T-cell (primary cell): Measurements from ENCODE around the gene IRAG1. TPM values are rescaled to one million over a fixed set of nuclear protein-coding genes. Genes with fewer than 3 reads are reported as not detected.
A peak's percentile ranks its signal among the peaks of the same experiment; 100 is the strongest.

Source experiments
- ATAC-seq, 4 experiments: fragments of 200-7000 bp in 3 of 4; fragments of 150-1000 bp in 1 of 4; cut with Tn5 transposase; replicated peaks in 1 of 4; 1 replicate in 3 of 4; 2 replicates in 1 of 4; pipeline ENCODE4 v1.10.0; 2021; ENCODE audit warnings: moderate library complexity in 3 of 4, mild to moderate bottlenecking in 2 of 4, moderate number of reproducible peaks in 1 of 4
- CTCF ChIA-PET, 2 donors: fragments of 300-600 bp; sonication (Branson Sonifier 250); formaldehyde crosslinking; loops; one replicate each; lab custom pipeline; 2022; ENCODE audit warnings: antibody characterized with exemption in 2 of 2; lab: Charles Lee
- POLR2A ChIA-PET, 2 donors: fragments of 300-600 bp; sonication (Branson Sonifier 250); formaldehyde crosslinking; loops; one replicate each; lab custom pipeline; 2022; ENCODE audit warnings: antibody characterized with exemption in 2 of 2; lab: Charles Lee
- DNase-seq, 35 experiments: peaks; one replicate each; pipeline versions ENCODE4 v3.0.0 to v3.0.0-alpha.2; 2013 to 2023
- H3K27ac ChIP-seq: one replicate; pipeline ENCODE4 v1.5.1; 2013; ENCODE audit warnings: low read length
- H3K27me3 ChIP-seq, 2 experiments: replicated peaks in 1 of 2; 1 replicate in 1 of 2; 2 replicates in 1 of 2; pipeline versions ENCODE4 v1.6.1 to v1.7.0; 2013; ENCODE audit warnings: low read length in 1 of 2, mixed read lengths in 1 of 2; ENCODE audit not compliant: control insufficient read depth in 2 of 2, insufficient read depth in 2 of 2; ENCODE audit errors: extremely low read depth in 1 of 2
- H3K36me3 ChIP-seq, 2 donors: 1 replicate in 1 of 2; 2 replicates in 1 of 2; pipeline versions ENCODE4 v1.6.1 to v1.7.0; 2013; ENCODE audit warnings: low read length in 1 of 2; ENCODE audit not compliant: control insufficient read depth in 2 of 2, insufficient read depth in 1 of 2; ENCODE audit errors: extremely low read depth in 1 of 2
- H3K4me1 ChIP-seq, 2 experiments: 1 replicate in 1 of 2; 2 replicates in 1 of 2; pipeline versions ENCODE4 v1.6.1 to v1.7.0; 2013; ENCODE audit warnings: low read length in 2 of 2, mixed read lengths in 1 of 2; ENCODE audit not compliant: insufficient read depth in 2 of 2, control insufficient read depth in 1 of 2; ENCODE audit errors: extremely low read depth in 1 of 2
- H3K4me3 ChIP-seq, 2 donors: 1 replicate in 1 of 2; 2 replicates in 1 of 2; pipeline versions ENCODE4 v1.5.1 to v1.7.0; 2013; ENCODE audit warnings: mild to moderate bottlenecking in 2 of 2, low read length in 1 of 2, moderate library complexity in 1 of 2; ENCODE audit not compliant: control insufficient read depth in 1 of 2; ENCODE audit errors: extremely low read depth in 1 of 2
- H3K9me3 ChIP-seq: 2 replicates; pipeline ENCODE4 v1.7.0; 2013
- H3K27ac Mint-ChIP-seq, 2 donors: one replicate each; pipeline ENCODE4 v1.8.0; 2020 to 2021; ENCODE audit warnings: mild to moderate bottlenecking in 2 of 2, mixed read lengths in 2 of 2
- H3K27me3 Mint-ChIP-seq, 2 donors: one replicate each; pipeline ENCODE4 v1.8.0; 2021 to 2022; ENCODE audit warnings: mixed read lengths in 2 of 2
- H3K36me3 Mint-ChIP-seq: one replicate; pipeline ENCODE4 v1.8.0; 2021; ENCODE audit warnings: mixed read lengths
- H3K4me1 Mint-ChIP-seq, 3 donors: one replicate each; pipeline ENCODE4 v1.8.0; 2020 to 2022; ENCODE audit warnings: mixed read lengths in 3 of 3, mild to moderate bottlenecking in 1 of 3
- H3K4me3 Mint-ChIP-seq, 3 donors: one replicate each; pipeline ENCODE4 v1.8.0; 2020 to 2022; ENCODE audit warnings: mild to moderate bottlenecking in 3 of 3, mixed read lengths in 3 of 3, moderate library complexity in 3 of 3
- H3K9me3 Mint-ChIP-seq, 3 donors: one replicate each; pipeline ENCODE4 v1.8.0; 2020 to 2022; ENCODE audit warnings: mixed read lengths in 3 of 3
- WGBS: methylation state at CpG from one replicate; pipeline ENCODE4 v1.1.5; 2013; ENCODE audit warnings: missing lambda C conversion rate; ENCODE audit not compliant: insufficient coverage; 5-methylcytosine and 5-hydroxymethylcytosine counted together
- total RNA-seq, 35 experiments: library from RNA in 6 of 35; stranded (reverse) in 6 of 35; fragments of 120-200 nt in 1 of 35; gene quantifications; one replicate each; pipeline versions ENCODE4 v1.2.1 to v1.2.4 and lab custom pipeline; 2013 to 2026

IRAG1 gene
- total RNA-seq, 5 donors from 2014 or later (not counting 1 experiment from before 2014, with no cell fraction given), result 0.06 to 0.20 TPM; not detected in 3

DNA sequence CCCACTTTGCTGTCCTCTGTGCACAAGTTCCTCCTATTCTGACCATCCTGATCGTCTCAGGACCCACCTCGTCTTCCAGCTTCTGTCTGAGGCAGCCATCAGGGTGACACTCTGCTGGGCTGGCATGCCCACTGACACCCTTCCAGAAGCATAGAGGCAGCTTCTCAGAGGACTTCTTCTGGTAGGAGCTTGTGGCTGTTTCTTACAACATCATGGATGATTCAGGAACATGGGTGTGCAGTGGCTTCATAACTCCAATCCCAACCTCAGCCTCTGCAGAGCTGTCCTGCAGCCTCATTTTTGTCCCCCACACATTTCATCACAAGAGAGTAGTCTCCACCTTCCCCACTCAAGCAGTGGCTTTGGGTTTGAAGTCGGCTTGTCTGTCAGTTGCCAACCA is 36.6 kb upstream of the IRAG1 start:
- H3K27me3 ChIP-seq, result peaks cover 0 to 19% of the 10 kb centered on the region in 2 experiments
- ATAC-seq (no peak), DNase-seq (no peak)
- H3K9me3 Mint-ChIP-seq, result peaks cover 0 to 5% (median 0%) of the 10 kb centered on the region in 3 donors
- no peak overlapping the region for H3K4me3 ChIP-seq
- H3K4me1 Mint-ChIP-seq, result peaks cover 11 to 20% (median 18%) of the 10 kb centered on the region in 3 donors
- no peak overlapping the region for H3K27ac ChIP-seq
- H3K9me3 ChIP-seq, result no peaks in the 10 kb centered on the region
- POLR2A ChIA-PET, result no interaction called here
- H3K36me3 Mint-ChIP-seq, result no peaks in the 10 kb centered on the region
- H3K36me3 ChIP-seq, result no peaks in the 10 kb centered on the region
- CTCF ChIA-PET, result interaction anchor here in 1 of 2 donors (0.6 to 1.1 kb wide), 2 partner anchors 324 to 1960 kb away, joined by 3 read pairs; no protein-coding TSS in a partner anchor
- WGBS, result 86% methylated on average over 3 of the region's 3 CpGs
- H3K4me1 ChIP-seq, result peaks cover 0 to 5% of the 10 kb centered on the region in 2 experiments
- H3K27me3 Mint-ChIP-seq, result peaks cover 5 to 11% of the 10 kb centered on the region in 2 donors
- no peak overlapping the region for H3K27ac Mint-ChIP-seq
- no peak overlapping the region for H3K4me3 Mint-ChIP-seq

- H3K9me3 Mint-ChIP-seq, result peaks cover 0 to 5% (median 0%) of the 10 kb centered on the region in 3 donors
- no peak overlapping the region for H3K4me3 Mint-ChIP-seq
- H3K27me3 Mint-ChIP-seq, result peaks cover 5 to 11% of the 10 kb centered on the region in 2 donors
- H3K27me3 ChIP-seq, result peaks cover 0 to 19% of the 10 kb centered on the region in 2 experiments
- H3K4me3 ChIP-seq, result no peak overlapping the region
- ATAC-seq (no peak), DNase-seq (no peak)
- CTCF ChIA-PET, result interaction anchor here in 1 of 2 donors (0.5 kb wide), 1 partner anchor 73 kb away, joined by 3 read pairs; no protein-coding TSS in a partner anchor
- no peaks in the 10 kb centered on the region for H3K36me3 ChIP-seq
- peaks cover 0 to 6% of the 10 kb centered on the region in 2 experiments for H3K4me1 ChIP-seq
- no peak overlapping the region for H3K27ac ChIP-seq
- H3K36me3 Mint-ChIP-seq, result no peaks in the 10 kb centered on the region
- H3K9me3 ChIP-seq, result no peaks in the 10 kb centered on the region
- POLR2A ChIA-PET, result no interaction called here
- WGBS, result 83% methylated on average over 15 of the region's 20 CpGs
- H3K27ac Mint-ChIP-seq, result no peak overlapping the region
- peaks cover 13 to 24% (median 22%) of the 10 kb centered on the region in 3 donors for H3K4me1 Mint-ChIP-seq
Observed at GRCh38 chr11:10728789-10729472, 35.4 kb upstream of the IRAG1 start.

GRCh38 chr11:10728154-10728553 is 34.6 kb upstream of the IRAG1 start:
- H3K9me3 ChIP-seq, result no peaks in the 10 kb centered on the region
- Mint-ChIP-seq H3K9me3 (peaks cover 0 to 5% (median 0%) of the 10 kb centered on the region in 3 donors), H3K27ac (no peak overlapping the region), H3K4me1 (peaks cover 13 to 24% (median 22%) of the 10 kb centered on the region in 3 donors), H3K36me3 (no peaks in the 10 kb centered on the region), H3K4me3 (no peak overlapping the region), H3K27me3 (peaks cover 5 to 11% of the 10 kb centered on the region in 2 donors)
- H3K36me3 ChIP-seq, result no peaks in the 10 kb centered on the region
- ATAC-seq (no peak), DNase-seq (no peak)
- H3K4me3 ChIP-seq, result no peak overlapping the region
- peaks cover 0 to 19% of the 10 kb centered on the region in 2 experiments for H3K27me3 ChIP-seq
- POLR2A ChIA-PET, result no interaction called here
- no peak overlapping the region for H3K27ac ChIP-seq
- CTCF ChIA-PET, result interaction anchor here (0.5 to 0.6 kb wide), 2 partner anchors 72 to 362 kb away, joined by 3 read pairs; no protein-coding TSS in a partner anchor
- WGBS, result 57% methylated on average over 3 of the region's 3 CpGs
- H3K4me1 ChIP-seq, result peaks cover 0 to 6% of the 10 kb centered on the region in 2 experiments

- ATAC-seq (no peak), DNase-seq (no peak)
- Histone ChIP-seq H3K4me1 (peaks cover 0 to 6% of the 10 kb centered on the region in 2 experiments), H3K9me3 (no peaks in the 10 kb centered on the region), H3K36me3 (no peaks in the 10 kb centered on the region), H3K4me3 (no peak overlapping the region), H3K27me3 (peaks cover 0 to 19% of the 10 kb centered on the region in 2 experiments), H3K27ac (no peak overlapping the region)
- no peaks in the 10 kb centered on the region for H3K36me3 Mint-ChIP-seq
- 93% methylated on average over 4 of the region's 4 CpGs for WGBS
- peaks cover 13 to 24% (median 22%) of the 10 kb centered on the region in 3 donors for H3K4me1 Mint-ChIP-seq
- CTCF ChIA-PET, result interaction anchor here in 1 of 2 donors (0.5 to 0.6 kb wide), 2 partner anchors 276 to 361 kb away, joined by 3 read pairs; no protein-coding TSS in a partner anchor
- peaks cover 5 to 11% of the 10 kb centered on the region in 2 donors for H3K27me3 Mint-ChIP-seq
- no peak overlapping the region for H3K27ac Mint-ChIP-seq
- POLR2A ChIA-PET, result interaction anchor here in 1 of 2 donors (0.5 kb wide), 1 partner anchor 191 kb away, joined by 3 read pairs; no protein-coding TSS in a partner anchor
- no peak overlapping the region for H3K4me3 Mint-ChIP-seq
- H3K9me3 Mint-ChIP-seq, result peaks cover 0 to 5% (median 0%) of the 10 kb centered on the region in 3 donors
Observed at GRCh38 chr11:10727146-10727851, 33.7 kb upstream of the IRAG1 start.

DNA sequence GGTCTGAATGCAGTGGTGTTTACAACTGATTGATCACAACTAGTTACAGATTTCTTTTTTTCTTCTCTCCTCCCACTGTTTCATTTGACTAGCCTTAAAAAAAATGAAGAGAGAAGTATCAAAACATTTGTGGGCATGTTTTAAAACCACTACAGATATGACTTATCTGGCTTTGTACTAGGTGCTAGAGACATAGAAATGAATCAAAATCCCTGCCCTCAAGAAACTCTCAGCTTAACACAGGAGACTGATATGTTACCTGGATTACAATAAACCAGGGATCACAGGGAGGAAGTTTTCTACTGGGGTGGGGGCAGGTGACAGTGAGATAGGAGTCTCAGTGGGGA is 32.3 kb upstream of the IRAG1 start:
- H3K9me3 Mint-ChIP-seq, result peaks cover 0 to 5% (median 0%) of the 10 kb centered on the region in 3 donors
- H3K4me3 Mint-ChIP-seq, result peak overlapping the region in 1 of 3 donors; percentile 27
- ChIA-PET CTCF (no interaction called here), POLR2A (no interaction called here)
- peaks cover 13 to 29% (median 24%) of the 10 kb centered on the region in 3 donors for H3K4me1 Mint-ChIP-seq
- ATAC-seq (peak in 3 of 4 experiments; percentile 5 to 28 (median 18)), DNase-seq (no peak)
- Histone ChIP-seq H3K4me1 (peaks cover 0 to 6% of the 10 kb centered on the region in 2 experiments), H3K27me3 (peaks cover 0 to 15% of the 10 kb centered on the region in 2 experiments), H3K36me3 (no peaks in the 10 kb centered on the region), H3K9me3 (no peaks in the 10 kb centered on the region), H3K4me3 (no peak overlapping the region), H3K27ac (no peak overlapping the region)
- no peaks in the 10 kb centered on the region for H3K36me3 Mint-ChIP-seq
- H3K27ac Mint-ChIP-seq, result no peak overlapping the region
- H3K27me3 Mint-ChIP-seq, result peaks cover 5 to 11% of the 10 kb centered on the region in 2 donors
